ENCODE results near the gene THEMIS.

DNA sequence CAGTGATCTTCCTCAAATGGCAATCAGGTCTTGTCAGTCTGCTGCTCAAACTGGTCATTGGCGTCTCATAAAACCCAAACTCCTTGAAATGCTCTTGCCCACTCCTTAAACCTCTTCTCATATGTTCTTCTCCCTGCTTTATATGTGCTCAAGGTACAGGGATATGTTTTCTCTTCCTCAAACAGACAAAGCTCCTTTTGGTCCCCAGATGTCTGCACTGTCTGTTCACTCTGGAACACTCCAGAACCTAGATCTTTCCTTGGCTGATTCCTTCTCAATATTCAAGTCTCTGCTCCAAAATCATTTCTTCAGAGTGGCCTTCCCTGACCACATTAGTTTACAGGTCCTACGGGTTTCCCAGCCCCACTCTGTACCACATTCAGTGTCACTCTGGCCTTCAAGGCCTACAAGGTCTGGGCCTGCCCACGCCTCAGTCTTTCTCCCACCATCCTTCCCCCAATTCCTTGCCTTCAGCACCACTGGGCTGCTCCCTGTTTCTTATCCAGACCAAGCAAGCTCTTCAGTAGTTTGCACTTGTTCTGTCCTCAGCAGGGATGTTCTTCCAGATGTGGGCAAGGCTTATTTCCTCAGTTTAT lies 9.0 kb downstream of the THEMIS start:
- no peak for TF ChIP-seq EZH2 (IDR thresholded peaks at IDR 0.05; ENCODE audit: insufficient read depth, low read length)
- TF ChIP-seq, protein P1, sequence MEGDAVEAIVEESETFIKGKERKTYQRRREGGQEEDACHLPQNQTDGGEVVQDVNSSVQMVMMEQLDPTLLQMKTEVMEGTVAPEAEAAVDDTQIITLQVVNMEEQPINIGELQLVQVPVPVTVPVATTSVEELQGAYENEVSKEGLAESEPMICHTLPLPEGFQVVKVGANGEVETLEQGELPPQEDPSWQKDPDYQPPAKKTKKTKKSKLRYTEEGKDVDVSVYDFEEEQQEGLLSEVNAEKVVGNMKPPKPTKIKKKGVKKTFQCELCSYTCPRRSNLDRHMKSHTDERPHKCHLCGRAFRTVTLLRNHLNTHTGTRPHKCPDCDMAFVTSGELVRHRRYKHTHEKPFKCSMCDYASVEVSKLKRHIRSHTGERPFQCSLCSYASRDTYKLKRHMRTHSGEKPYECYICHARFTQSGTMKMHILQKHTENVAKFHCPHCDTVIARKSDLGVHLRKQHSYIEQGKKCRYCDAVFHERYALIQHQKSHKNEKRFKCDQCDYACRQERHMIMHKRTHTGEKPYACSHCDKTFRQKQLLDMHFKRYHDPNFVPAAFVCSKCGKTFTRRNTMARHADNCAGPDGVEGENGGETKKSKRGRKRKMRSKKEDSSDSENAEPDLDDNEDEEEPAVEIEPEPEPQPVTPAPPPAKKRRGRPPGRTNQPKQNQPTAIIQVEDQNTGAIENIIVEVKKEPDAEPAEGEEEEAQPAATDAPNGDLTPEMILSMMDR (IDR thresholded peaks at IDR 0.05; ENCODE audit: insufficient read depth, low read depth, low read length): no peak

All from astrocyte (in vitro differentiated cells and primary cell).